Measurements from ENCODE around the gene PDZD7.

- TF ChIP-seq, protein P1, sequence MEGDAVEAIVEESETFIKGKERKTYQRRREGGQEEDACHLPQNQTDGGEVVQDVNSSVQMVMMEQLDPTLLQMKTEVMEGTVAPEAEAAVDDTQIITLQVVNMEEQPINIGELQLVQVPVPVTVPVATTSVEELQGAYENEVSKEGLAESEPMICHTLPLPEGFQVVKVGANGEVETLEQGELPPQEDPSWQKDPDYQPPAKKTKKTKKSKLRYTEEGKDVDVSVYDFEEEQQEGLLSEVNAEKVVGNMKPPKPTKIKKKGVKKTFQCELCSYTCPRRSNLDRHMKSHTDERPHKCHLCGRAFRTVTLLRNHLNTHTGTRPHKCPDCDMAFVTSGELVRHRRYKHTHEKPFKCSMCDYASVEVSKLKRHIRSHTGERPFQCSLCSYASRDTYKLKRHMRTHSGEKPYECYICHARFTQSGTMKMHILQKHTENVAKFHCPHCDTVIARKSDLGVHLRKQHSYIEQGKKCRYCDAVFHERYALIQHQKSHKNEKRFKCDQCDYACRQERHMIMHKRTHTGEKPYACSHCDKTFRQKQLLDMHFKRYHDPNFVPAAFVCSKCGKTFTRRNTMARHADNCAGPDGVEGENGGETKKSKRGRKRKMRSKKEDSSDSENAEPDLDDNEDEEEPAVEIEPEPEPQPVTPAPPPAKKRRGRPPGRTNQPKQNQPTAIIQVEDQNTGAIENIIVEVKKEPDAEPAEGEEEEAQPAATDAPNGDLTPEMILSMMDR (IDR thresholded peaks at IDR 0.05; ENCODE audit: extremely low read depth in 1 of 2, insufficient read depth in 1 of 2, low read depth in 1 of 2, low read length in 2 of 2) = no peak
- TF ChIP-seq EZH2 (IDR thresholded peaks at IDR 0.05; ENCODE audit: borderline replicate concordance, low read depth, low read length, severe bottlenecking) (no peak), MYC (IDR thresholded peaks at IDR 0.05; ENCODE audit: low read depth, low read length) (no peak)
- TF ChIP-seq, protein P2, sequence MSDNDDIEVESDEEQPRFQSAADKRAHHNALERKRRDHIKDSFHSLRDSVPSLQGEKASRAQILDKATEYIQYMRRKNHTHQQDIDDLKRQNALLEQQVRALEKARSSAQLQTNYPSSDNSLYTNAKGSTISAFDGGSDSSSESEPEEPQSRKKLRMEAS (IDR thresholded peaks at IDR 0.05; ENCODE audit: insufficient read depth, insufficient read length) = no peak
These were observed 46.2 kb downstream of the PDZD7 start for GRCh38 chr10:100984672-100985177.

Measured in endothelial cell of umbilical vein (primary cell).